SU-DHL-6 (cell line): ENCODE data around the gene TENM4.

Experiments
- H2AFZ ChIP-seq: fragments of 200-600 bp; sonication (generic); 2 replicates; pipeline ENCODE4 v1.6.1; 2014; ENCODE audit warnings: low read depth, mild to moderate bottlenecking, moderate library complexity, mixed read lengths, antibody characterized with exemption, low read length; ENCODE audit not compliant: severe bottlenecking
- H3F3A ChIP-seq: fragments of 200-600 bp; shearing (Covaris generic); 2 replicates; pipeline ENCODE4 v1.6.0; 2016; ENCODE audit warnings: antibody characterized with exemption, mild to moderate bottlenecking; ENCODE audit not compliant: insufficient read depth
- H3K27ac ChIP-seq: fragments of 200-600 bp; sonication (generic); 2 replicates; pipeline ENCODE4 v1.5.1; 2016; ENCODE audit warnings: low read depth, mild to moderate bottlenecking, low read length, moderate library complexity, mixed read lengths
- H3K27me3 ChIP-seq: fragments of 200-600 bp; sonication (generic), shearing (Covaris generic); 2 replicates; pipeline ENCODE4 v1.6.0; 2014; ENCODE audit warnings: mild to moderate bottlenecking, low read length
- H3K36me3 ChIP-seq: fragments of 200-600 bp; sonication (generic); 2 replicates; pipeline ENCODE4 v1.6.1; 2014; ENCODE audit warnings: mild to moderate bottlenecking, low read length, mixed read lengths
- H3K4me2 ChIP-seq: fragments of 300-600, 200-600 bp; shearing (Covaris generic), sonication (generic); 2 replicates; pipeline ENCODE4 v1.6.0; 2014; ENCODE audit warnings: low read length, low read depth, mild to moderate bottlenecking; ENCODE audit not compliant: poor library complexity, severe bottlenecking
- H3K4me3 ChIP-seq: fragments of 200-600 bp; sonication (generic); 2 replicates; pipeline ENCODE4 v1.5.1; 2014; ENCODE audit warnings: antibody characterized with exemption, low read length, mild to moderate bottlenecking, mixed read lengths; ENCODE audit not compliant: insufficient read depth, poor library complexity, severe bottlenecking
- H3K79me2 ChIP-seq: fragments of 200-600 bp; sonication (generic); 2 replicates; pipeline ENCODE4 v1.6.1; 2014; ENCODE audit warnings: mild to moderate bottlenecking, low read length, moderate library complexity; ENCODE audit not compliant: insufficient read depth
- H3K9ac ChIP-seq: fragments of 200-600 bp; sonication (generic); 2 replicates; pipeline ENCODE4 v1.7.0; 2014; ENCODE audit warnings: mild to moderate bottlenecking, low read length
- H3K9me2 ChIP-seq: fragments of 200-600 bp; sonication (generic); replicated peaks from 2 replicates; pipeline ENCODE4 v1.6.1; 2014; ENCODE audit warnings: low read length; ENCODE audit not compliant: insufficient read depth
- H3K9me3 ChIP-seq: fragments of 200-600 bp; sonication (generic); 2 replicates; pipeline ENCODE4 v1.6.1; 2014; ENCODE audit warnings: low read length, mixed read lengths; ENCODE audit not compliant: insufficient read depth
- H4K20me1 ChIP-seq: fragments of 200-600 bp; sonication (generic); 2 replicates; pipeline ENCODE4 v1.6.1; 2014; ENCODE audit warnings: low read depth, mild to moderate bottlenecking, antibody characterized with exemption, low read length, moderate library complexity, mixed read lengths
- EZH2phosphoT487 ChIP-seq: fragments of 200-600 bp; sonication (generic), shearing (Covaris generic); conservative IDR thresholded peaks from 2 replicates; pipeline ENCODE4 v1.6.1; 2018; ENCODE audit warnings: mild to moderate bottlenecking, antibody characterized with exemption, low read length, moderate library complexity, mixed read lengths
- TF ChIP-seq, protein P1 (sequence below): fragments of 200-600 bp; sonication (generic); IDR thresholded peaks from one replicate; pipeline ENCODE4 v1.5.1; 2017; ENCODE audit warnings: antibody characterized with exemption, mild to moderate bottlenecking, low read length, moderate library complexity; ENCODE audit not compliant: insufficient read depth, poor library complexity, severe bottlenecking

TENM4 gene

GRCh38 chr11:78772186-78772585 lies 668.6 kb downstream of the TENM4 start:
- no peak overlapping the region for H3K4me2 ChIP-seq
- no peaks in the 10 kb centered on the region for H3K36me3 ChIP-seq
- H3F3A ChIP-seq, result no peaks in the 10 kb centered on the region
- H3K9ac ChIP-seq, result no peak overlapping the region
- TF ChIP-seq, protein P1, sequence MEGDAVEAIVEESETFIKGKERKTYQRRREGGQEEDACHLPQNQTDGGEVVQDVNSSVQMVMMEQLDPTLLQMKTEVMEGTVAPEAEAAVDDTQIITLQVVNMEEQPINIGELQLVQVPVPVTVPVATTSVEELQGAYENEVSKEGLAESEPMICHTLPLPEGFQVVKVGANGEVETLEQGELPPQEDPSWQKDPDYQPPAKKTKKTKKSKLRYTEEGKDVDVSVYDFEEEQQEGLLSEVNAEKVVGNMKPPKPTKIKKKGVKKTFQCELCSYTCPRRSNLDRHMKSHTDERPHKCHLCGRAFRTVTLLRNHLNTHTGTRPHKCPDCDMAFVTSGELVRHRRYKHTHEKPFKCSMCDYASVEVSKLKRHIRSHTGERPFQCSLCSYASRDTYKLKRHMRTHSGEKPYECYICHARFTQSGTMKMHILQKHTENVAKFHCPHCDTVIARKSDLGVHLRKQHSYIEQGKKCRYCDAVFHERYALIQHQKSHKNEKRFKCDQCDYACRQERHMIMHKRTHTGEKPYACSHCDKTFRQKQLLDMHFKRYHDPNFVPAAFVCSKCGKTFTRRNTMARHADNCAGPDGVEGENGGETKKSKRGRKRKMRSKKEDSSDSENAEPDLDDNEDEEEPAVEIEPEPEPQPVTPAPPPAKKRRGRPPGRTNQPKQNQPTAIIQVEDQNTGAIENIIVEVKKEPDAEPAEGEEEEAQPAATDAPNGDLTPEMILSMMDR, result no peak
- TF ChIP-seq EZH2phosphoT487, result no peak
- H3K9me3 ChIP-seq, result no peaks in the 10 kb centered on the region
- no peaks in the 10 kb centered on the region for H3K9me2 ChIP-seq
- no peaks in the 10 kb centered on the region for H3K27me3 ChIP-seq
- no peak overlapping the region for H3K4me3 ChIP-seq
- no peaks in the 10 kb centered on the region for H4K20me1 ChIP-seq
- no peak overlapping the region for H2AFZ ChIP-seq
- no peak overlapping the region for H3K27ac ChIP-seq
- H3K79me2 ChIP-seq, result no peaks in the 10 kb centered on the region

DNA sequence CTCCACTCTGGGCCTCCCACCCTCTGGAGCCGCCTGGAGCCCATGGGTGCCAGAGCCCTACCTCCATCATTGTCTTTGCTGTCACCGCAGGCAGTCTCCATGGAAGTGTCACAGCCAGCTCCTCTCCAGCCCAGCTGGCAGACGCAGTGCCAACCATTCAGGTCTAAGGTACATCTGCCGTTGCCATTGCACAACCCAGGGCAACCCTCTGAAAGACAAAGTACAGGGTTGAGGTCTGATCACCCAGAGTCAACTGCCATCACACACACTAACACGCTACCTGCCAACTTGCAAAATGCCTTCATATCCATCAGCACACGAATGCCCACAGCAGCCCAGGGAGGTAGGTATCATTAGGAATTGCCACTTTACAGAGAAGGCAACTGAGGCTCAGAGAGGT lies 669.9 kb downstream of the TENM4 start:
- H3K79me2 ChIP-seq, result no peaks in the 10 kb centered on the region
- no peaks in the 10 kb centered on the region for H4K20me1 ChIP-seq
- no peaks in the 10 kb centered on the region for H3K9me2 ChIP-seq
- H3K9me3 ChIP-seq, result no peaks in the 10 kb centered on the region
- no peak overlapping the region for H3K27ac ChIP-seq
- TF ChIP-seq, protein P1, result no peak
- TF ChIP-seq EZH2phosphoT487, result no peak
- no peak overlapping the region for H2AFZ ChIP-seq
- H3K4me2 ChIP-seq, result no peak overlapping the region
- H3K36me3 ChIP-seq, result no peaks in the 10 kb centered on the region
- no peaks in the 10 kb centered on the region for H3F3A ChIP-seq
- H3K9ac ChIP-seq, result no peak overlapping the region
- no peak overlapping the region for H3K4me3 ChIP-seq
- H3K27me3 ChIP-seq, result no peaks in the 10 kb centered on the region

DNA sequence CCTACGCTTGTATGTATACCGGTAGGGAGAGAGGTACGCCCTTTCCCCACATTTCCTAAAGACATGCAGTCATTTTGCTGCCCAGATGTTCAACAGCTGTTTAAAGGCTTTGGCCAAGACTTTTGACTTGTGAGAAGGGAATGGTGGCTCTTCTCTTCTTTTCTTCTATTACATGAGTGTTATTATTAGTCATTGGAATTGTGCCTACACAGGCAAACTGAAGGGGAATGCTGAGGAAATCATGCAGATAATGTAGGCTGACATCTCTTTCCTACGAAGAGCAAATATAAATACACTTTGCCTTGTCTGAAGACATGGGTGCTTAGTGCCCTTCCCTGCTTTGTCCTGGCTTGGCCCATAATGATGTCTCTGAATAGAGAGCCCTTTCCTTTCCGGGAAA lies 671.9 kb downstream of the TENM4 start:
- Histone ChIP-seq H3K9ac (no peak overlapping the region), H2AFZ (no peak overlapping the region), H3K36me3 (no peaks in the 10 kb centered on the region), H3K4me2 (no peak overlapping the region), H3K4me3 (no peak overlapping the region), H3K9me3 (no peaks in the 10 kb centered on the region), H3K79me2 (no peaks in the 10 kb centered on the region), H3F3A (no peaks in the 10 kb centered on the region), H3K27ac (no peak overlapping the region), H3K27me3 (no peaks in the 10 kb centered on the region), H3K9me2 (no peaks in the 10 kb centered on the region), H4K20me1 (no peaks in the 10 kb centered on the region)
- TF ChIP-seq, protein P1, result no peak
- TF ChIP-seq EZH2phosphoT487, result no peak
